Vagina (tissue), 2 donors: ENCODE measurements around the gene ASAP2. TPM values are rescaled to one million over a fixed set of nuclear protein-coding genes. Genes with fewer than 3 reads are reported as not detected.
A peak's percentile ranks its signal among the peaks of the same experiment; 100 is the strongest.

ENCODE experiments used
- DNase-seq, 2 donors: peaks; one replicate each; pipeline ENCODE4 v3.0.0-alpha.2; 2017; ENCODE audit errors: extremely low spot score in 2 of 2
- H3K27ac ChIP-seq: fragments of 200-600 bp; sonication (generic); one replicate; pipeline ENCODE4 v1.5.1; 2019
- H3K27me3 ChIP-seq: fragments of 200-600 bp; sonication (generic); one replicate; pipeline ENCODE4 v1.5.1; 2019
- H3K36me3 ChIP-seq, 2 donors: fragments of 200-600 bp; sonication (generic); one replicate each; pipeline ENCODE4 v1.5.1; 2017 to 2019
- H3K4me1 ChIP-seq: fragments of 200-600 bp; sonication (generic); one replicate; pipeline ENCODE4 v1.5.1; 2019
- H3K4me3 ChIP-seq, 2 donors: fragments of 200-600 bp; sonication (generic); 1 replicate in 1 of 2; 2 replicates in 1 of 2; pipeline ENCODE4 v1.5.1; 2016 to 2019
- H3K9me3 ChIP-seq: fragments of 200-600 bp; sonication (generic); one replicate; pipeline ENCODE4 v1.5.1; 2019
- CTCF ChIP-seq, 3 experiments: fragments of 450-650 bp in 2 of 3; fragments of 200-600 bp in 1 of 3; sonication (generic) in 1 of 3; IDR thresholded peaks; one replicate each; pipeline ENCODE4 v1.5.1; 2017 to 2019; ENCODE audit warnings: antibody characterized with exemption in 3 of 3, mild to moderate bottlenecking in 2 of 3, moderate library complexity in 2 of 3
- POLR2A ChIP-seq, 2 donors: fragments of 450-650 bp; IDR thresholded peaks; one replicate each; pipeline ENCODE4 v1.6.1; 2017; ENCODE audit warnings: antibody characterized with exemption in 2 of 2, mild to moderate bottlenecking in 2 of 2, moderate library complexity in 2 of 2
- POLR2AphosphoS5 ChIP-seq, 2 donors: sonication (generic); formaldehyde crosslinking; IDR thresholded peaks; one replicate each; pipeline ENCODE4 v1.9.0; 2017; ENCODE audit warnings: antibody characterized with exemption in 2 of 2, mild to moderate bottlenecking in 2 of 2, low read depth in 1 of 2; ENCODE audit not compliant: insufficient read depth in 1 of 2
- intact Hi-C: fragments of 100-400 bp; cut with DNase I; formaldehyde crosslinking; loops from one replicate; pipeline ENCODE4 v1.15.1; 2023
- total RNA-seq: library from RNA; depleted of rRNA; stranded (reverse); fragments of >200 nt; gene quantifications from one replicate; pipeline ENCODE4 v1.2.3, GENCODE V29; 2016

Gene ASAP2
- total RNA-seq, 1 donor from 2014 or later = 36.3 TPM

GRCh38 chr2:9312591-9312990 lies 106.0 kb downstream of the ASAP2 start:
- Histone ChIP-seq H3K36me3 (no peaks in the 10 kb centered on the region), H3K27ac (peak overlapping the region; percentile 89), H3K9me3 (no peaks in the 10 kb centered on the region), H3K4me1 (peaks cover 43% of the 10 kb centered on the region), H3K27me3 (no peaks in the 10 kb centered on the region), H3K4me3 (no peak overlapping the region)
- intact Hi-C loops = loop anchor here (10.0 kb wide), 2 partner anchors 48 to 108 kb away; partner anchors contain the start of gene ASAP2
- TF ChIP-seq POLR2A (IDR thresholded peaks at IDR 0.05) (no peak), CTCF (IDR thresholded peaks at IDR 0.05) (no peak), POLR2AphosphoS5 (IDR thresholded peaks at IDR 0.05; ENCODE audit: insufficient read depth in 1 of 2, low read depth in 1 of 2) (no peak)
- no peak for DNase-seq

- Histone ChIP-seq H3K27ac (no peak overlapping the region), H3K36me3 (no peaks in the 10 kb centered on the region), H3K4me3 (no peak overlapping the region), H3K27me3 (no peaks in the 10 kb centered on the region), H3K9me3 (no peaks in the 10 kb centered on the region), H3K4me1 (peaks cover 41% of the 10 kb centered on the region)
- TF ChIP-seq CTCF (IDR thresholded peaks at IDR 0.05) (no peak), POLR2A (IDR thresholded peaks at IDR 0.05) (no peak), POLR2AphosphoS5 (IDR thresholded peaks at IDR 0.05; ENCODE audit: insufficient read depth in 1 of 2, low read depth in 1 of 2) (no peak)
- no peak for DNase-seq
- intact Hi-C loops = loop anchor here (10.0 kb wide), 2 partner anchors 49 to 109 kb away; partner anchors contain the start of gene ASAP2
Observed at GRCh38 chr2:9313443-9313842, 106.8 kb downstream of the ASAP2 start.

- intact Hi-C loops = loop anchor here (10.0 kb wide), 2 partner anchors 51 to 111 kb away; partner anchors contain the start of gene ASAP2
- H3K27ac ChIP-seq = no peak overlapping the region
- H3K27me3 ChIP-seq = no peaks in the 10 kb centered on the region
- no peak for TF ChIP-seq POLR2AphosphoS5 (IDR thresholded peaks at IDR 0.05; ENCODE audit: insufficient read depth in 1 of 2, low read depth in 1 of 2)
- no peak for TF ChIP-seq CTCF (IDR thresholded peaks at IDR 0.05)
- no peak for TF ChIP-seq POLR2A (IDR thresholded peaks at IDR 0.05)
- no peaks in the 10 kb centered on the region for H3K9me3 ChIP-seq
- no peaks in the 10 kb centered on the region for H3K36me3 ChIP-seq
- H3K4me1 ChIP-seq = peaks cover 38% of the 10 kb centered on the region
- DNase-seq = no peak
- H3K4me3 ChIP-seq = no peak overlapping the region
Observed at GRCh38 chr2:9315280-9315847, 108.8 kb downstream of the ASAP2 start.

GRCh38 chr2:9317559-9317958 lies 110.9 kb downstream of the ASAP2 start:
- TF ChIP-seq POLR2A (IDR thresholded peaks at IDR 0.05) (no peak), CTCF (IDR thresholded peaks at IDR 0.05) (no peak), POLR2AphosphoS5 (IDR thresholded peaks at IDR 0.05; ENCODE audit: insufficient read depth in 1 of 2, low read depth in 1 of 2) (no peak)
- no peak for DNase-seq
- Histone ChIP-seq H3K36me3 (no peaks in the 10 kb centered on the region), H3K27me3 (no peaks in the 10 kb centered on the region), H3K4me3 (no peak overlapping the region), H3K9me3 (no peaks in the 10 kb centered on the region), H3K27ac (no peak overlapping the region), H3K4me1 (peaks cover 21% of the 10 kb centered on the region)
- intact Hi-C loops = loop anchor here (10.0 kb wide), 2 partner anchors 53 to 113 kb away; partner anchors contain the start of gene ASAP2
